ENCODE results near the gene MYH9. TPM values are rescaled to one million over a fixed set of nuclear protein-coding genes. Genes with fewer than 3 reads are reported as not detected.

The MYH9 gene
- total RNA-seq, 1 donor from 2014 or later, result 138 TPM

- no peak for ATAC-seq (ENCODE audit: poor library complexity)
- DNase-seq, result no peak
- intact Hi-C loops (cut with DNase I), result loop anchor here (5.0 kb wide), 1 partner anchor 39 kb away; no protein-coding TSS in a partner anchor
Observed at GRCh38 chr22:36236388-36237319, 151.1 kb downstream of the MYH9 start.

GRCh38 chr22:36235585-36235984, 152.2 kb downstream of the MYH9 start:
- ATAC-seq (ENCODE audit: poor library complexity), result no peak
- DNase-seq, result no peak
- intact Hi-C loops (cut with DNase I), result loop anchor here (5.0 kb wide), 1 partner anchor 38 kb away; no protein-coding TSS in a partner anchor

DNA sequence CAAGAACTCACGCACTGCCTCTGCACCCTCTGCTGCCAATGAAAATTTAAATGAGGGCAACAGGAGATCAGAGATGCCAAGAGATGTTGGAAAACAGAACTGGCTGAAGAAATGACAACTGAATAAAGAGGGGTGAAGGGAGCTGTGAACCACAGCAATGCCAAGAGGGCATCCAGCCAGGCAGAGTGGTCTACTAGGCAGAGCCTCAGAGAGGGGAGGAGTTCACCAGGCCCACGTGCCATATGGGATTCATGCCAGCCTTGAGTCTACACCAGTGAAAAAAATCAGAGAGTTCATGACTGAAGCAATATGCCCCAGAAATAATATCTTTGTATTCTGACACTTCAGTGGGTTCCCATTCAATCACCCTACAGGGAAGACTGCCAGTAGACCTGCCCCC, 152.8 kb downstream of the MYH9 start:
- intact Hi-C loops (cut with DNase I), result loop anchor here (5.0 kb wide), 1 partner anchor 38 kb away; no protein-coding TSS in a partner anchor
- no peak for ATAC-seq (ENCODE audit: poor library complexity)
- no peak for DNase-seq

- ATAC-seq (ENCODE audit: poor library complexity), result no peak
- intact Hi-C loops (cut with DNase I), result no loop called here
- DNase-seq, result no peak
Observed at GRCh38 chr22:36234213-36234612, 153.6 kb downstream of the MYH9 start.

GRCh38 chr22:36233796-36234195, 154.0 kb downstream of the MYH9 start:
- intact Hi-C loops (cut with DNase I), result no loop called here
- DNase-seq, result no peak
- no peak for ATAC-seq (ENCODE audit: poor library complexity)

- intact Hi-C loops (cut with DNase I), result no loop called here
- DNase-seq (no peak), ATAC-seq (ENCODE audit: poor library complexity) (no peak)
Observed at GRCh38 chr22:36232715-36233401, 154.9 kb downstream of the MYH9 start.

Small RNA genes within 50 kb of the gene (microRNA-seq; reads per million reads assigned to microRNA genes)
- not detected for gene MIR6819

Other genes starting within 250 kb of the MYH9 start
- 25.5 TPM for gene APOL3, start 227.2 kb downstream of the MYH9 start, total RNA-seq
- 5.0 TPM for gene APOL4, start 186.2 kb downstream of the MYH9 start, total RNA-seq
- 58.6 TPM for gene APOL2, start 148.4 kb downstream of the MYH9 start, total RNA-seq
- 16.8 TPM for gene APOL1, start 134.8 kb downstream of the MYH9 start, total RNA-seq
- gene TXN2, start 93.7 kb upstream of the MYH9 start, total RNA-seq, result 123 TPM
- gene FOXRED2, start 119.1 kb upstream of the MYH9 start, total RNA-seq, result 10.3 TPM
- 66.2 TPM for gene EIF3D, start 141.2 kb upstream of the MYH9 start, total RNA-seq